A673 (cell line): ENCODE measurements around the gene EDNRA. TPM values are rescaled to one million over a fixed set of nuclear protein-coding genes. Genes with fewer than 3 reads are reported as not detected.

Experiments used
- BruUV-seq: library from RNA; stranded (reverse); fragments of 400-500 nt; replicated peaks from 2 replicates; lab custom pipeline; 2021; lab: Mats Ljungman, UMichigan
- CTCF ChIA-PET: fragments of 300-600 bp; sonication (Branson Sonifier 250); formaldehyde crosslinking; loops from one replicate; lab custom pipeline; 2022; ENCODE audit warnings: antibody characterized with exemption; lab: Charles Lee
- POLR2A ChIA-PET: fragments of 300-600 bp; sonication (Branson Sonifier 250); formaldehyde crosslinking; loops from one replicate; lab custom pipeline; 2022; ENCODE audit warnings: antibody characterized with exemption; ENCODE audit not compliant: low non-redundant PET; lab: Charles Lee
- DNase-seq: peaks from one replicate; pipeline ENCODE4 v3.0.0-alpha.2; 2015; ENCODE audit warnings: low spot score
- H3K27ac ChIP-seq: fragments of 200-600 bp; sonication (generic); 2 replicates; pipeline ENCODE4 v1.5.1; 2016; ENCODE audit warnings: mixed run types, low read depth, mild to moderate bottlenecking, mixed read lengths, antibody characterized with exemption, low read length; ENCODE audit not compliant: poor library complexity, severe bottlenecking
- H3K27me3 ChIP-seq: fragments of 200-600 bp; sonication (generic); replicated peaks from 2 replicates; pipeline ENCODE4 v1.6.1; 2017; ENCODE audit warnings: mixed run types, low read depth, mild to moderate bottlenecking, mixed read lengths, antibody characterized with exemption, low read length; ENCODE audit not compliant: insufficient read depth, poor library complexity
- H3K36me3 ChIP-seq: fragments of 200-600 bp; sonication (generic); 2 replicates; pipeline ENCODE4 v1.6.1; 2016; ENCODE audit warnings: mixed run types, mild to moderate bottlenecking, mixed read lengths, antibody characterized with exemption, low read length; ENCODE audit not compliant: insufficient read depth, poor library complexity, severe bottlenecking
- H3K4me1 ChIP-seq: fragments of 200-600 bp; sonication (generic); 2 replicates; pipeline ENCODE4 v1.6.1; 2017; ENCODE audit warnings: mixed run types, mild to moderate bottlenecking, mixed read lengths, antibody characterized with exemption, low read length; ENCODE audit not compliant: insufficient read depth, poor library complexity, severe bottlenecking
- H3K4me3 ChIP-seq: fragments of 200-600 bp; sonication (generic); 2 replicates; pipeline ENCODE4 v1.5.1; 2016; ENCODE audit warnings: low read depth, mixed run types, mild to moderate bottlenecking, mixed read lengths, low read length; ENCODE audit not compliant: poor library complexity, severe bottlenecking
- H3K9me3 ChIP-seq: fragments of 200-600 bp; sonication (generic); 2 replicates; pipeline ENCODE4 v1.6.1; 2016; ENCODE audit warnings: mixed run types, low read depth, mild to moderate bottlenecking, mixed read lengths, antibody characterized with exemption, low read length; ENCODE audit not compliant: poor library complexity, severe bottlenecking
- EZH2 ChIP-seq: fragments of 200-600 bp; sonication (generic); IDR thresholded peaks from 2 replicates; pipeline ENCODE4 v1.6.1; 2017; ENCODE audit warnings: borderline replicate concordance, low read depth, mild to moderate bottlenecking, mixed read lengths, antibody characterized with exemption, low read length; ENCODE audit not compliant: poor library complexity, severe bottlenecking
- intact Hi-C: fragments of 100-400 bp; cut with micrococcal nuclease; formaldehyde crosslinking; loops from one replicate; pipeline ENCODE4 v1.10.0; 2022; ENCODE audit not compliant: unreplicated experiment
- total RNA-seq: library from RNA; stranded (reverse); gene quantifications from 2 replicates; pipeline ENCODE4 v1.2.3, GENCODE V29; 2021
- TF ChIP-seq, protein P1 (sequence below): fragments of 300-800, 200-600 bp; sonication (generic); conservative IDR thresholded peaks from 2 replicates; pipeline ENCODE4 v1.5.1; 2017; ENCODE audit warnings: low read depth, mild to moderate bottlenecking, antibody characterized with exemption, low read length, moderate library complexity, mixed read lengths

Gene EDNRA
- total RNA-seq, 1 experiment from 2014 or later = 23.9 TPM

DNA sequence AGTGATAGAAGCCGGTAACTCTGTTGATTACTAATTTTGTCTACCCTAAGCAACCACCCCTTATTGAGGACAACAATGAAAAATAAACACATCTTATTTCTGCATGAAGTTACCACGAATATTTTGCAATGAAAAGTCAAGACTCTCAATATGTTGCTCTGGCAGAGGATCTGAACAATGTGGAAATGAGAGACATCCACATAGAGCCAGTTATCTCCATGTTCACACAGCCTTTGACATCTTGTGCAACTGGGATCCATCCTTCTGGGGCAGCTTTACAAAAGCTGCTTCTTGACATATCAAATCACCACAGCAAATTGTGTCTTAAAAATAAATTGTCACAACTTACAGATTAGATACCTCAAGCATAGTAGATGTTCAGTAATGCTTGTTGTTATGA, 10.2 kb downstream of the EDNRA start:
- no peak overlapping the region for H3K4me3 ChIP-seq
- H3K4me1 ChIP-seq = peaks cover 24% of the 10 kb centered on the region
- no peak for DNase-seq
- H3K9me3 ChIP-seq = no peaks in the 10 kb centered on the region
- no peak overlapping the region for H3K27ac ChIP-seq
- POLR2A ChIA-PET = no interaction called here
- TF ChIP-seq EZH2 = no peak
- TF ChIP-seq, protein P1, sequence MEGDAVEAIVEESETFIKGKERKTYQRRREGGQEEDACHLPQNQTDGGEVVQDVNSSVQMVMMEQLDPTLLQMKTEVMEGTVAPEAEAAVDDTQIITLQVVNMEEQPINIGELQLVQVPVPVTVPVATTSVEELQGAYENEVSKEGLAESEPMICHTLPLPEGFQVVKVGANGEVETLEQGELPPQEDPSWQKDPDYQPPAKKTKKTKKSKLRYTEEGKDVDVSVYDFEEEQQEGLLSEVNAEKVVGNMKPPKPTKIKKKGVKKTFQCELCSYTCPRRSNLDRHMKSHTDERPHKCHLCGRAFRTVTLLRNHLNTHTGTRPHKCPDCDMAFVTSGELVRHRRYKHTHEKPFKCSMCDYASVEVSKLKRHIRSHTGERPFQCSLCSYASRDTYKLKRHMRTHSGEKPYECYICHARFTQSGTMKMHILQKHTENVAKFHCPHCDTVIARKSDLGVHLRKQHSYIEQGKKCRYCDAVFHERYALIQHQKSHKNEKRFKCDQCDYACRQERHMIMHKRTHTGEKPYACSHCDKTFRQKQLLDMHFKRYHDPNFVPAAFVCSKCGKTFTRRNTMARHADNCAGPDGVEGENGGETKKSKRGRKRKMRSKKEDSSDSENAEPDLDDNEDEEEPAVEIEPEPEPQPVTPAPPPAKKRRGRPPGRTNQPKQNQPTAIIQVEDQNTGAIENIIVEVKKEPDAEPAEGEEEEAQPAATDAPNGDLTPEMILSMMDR = no peak
- no TSS peak for BruUV-seq
- CTCF ChIA-PET = no interaction called here
- H3K27me3 ChIP-seq = no peaks in the 10 kb centered on the region
- no peaks in the 10 kb centered on the region for H3K36me3 ChIP-seq
- intact Hi-C loops = no loop called here

DNA sequence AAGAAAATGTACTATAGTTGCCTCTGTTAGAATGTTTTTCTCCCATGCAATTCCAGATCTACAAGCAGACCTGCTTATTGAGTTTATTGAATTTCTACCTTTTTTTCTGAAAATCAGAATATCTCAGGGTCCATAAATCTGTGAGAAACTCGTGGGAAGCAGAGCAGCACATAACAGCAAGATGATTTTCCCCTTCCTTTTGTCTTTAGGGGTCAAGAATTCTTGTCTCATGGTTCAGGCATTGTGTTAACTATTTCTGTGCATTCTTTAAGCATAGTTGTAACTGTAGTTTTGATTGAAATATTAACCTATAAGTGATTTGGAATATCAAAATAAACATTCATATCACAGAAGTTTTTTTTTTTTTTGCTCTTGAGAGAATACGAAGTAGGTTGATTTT, 11.4 kb downstream of the EDNRA start:
- peak overlapping the region; percentile 20 for H3K4me3 ChIP-seq
- intact Hi-C loops = no loop called here
- POLR2A ChIA-PET = no interaction called here
- H3K27me3 ChIP-seq = no peaks in the 10 kb centered on the region
- no peaks in the 10 kb centered on the region for H3K9me3 ChIP-seq
- TF ChIP-seq, protein P1 = no peak
- no peak for TF ChIP-seq EZH2
- BruUV-seq = no TSS peak
- DNase-seq = no peak
- peaks cover 24% of the 10 kb centered on the region for H3K4me1 ChIP-seq
- H3K27ac ChIP-seq = peak overlapping the region; percentile 27
- H3K36me3 ChIP-seq = no peaks in the 10 kb centered on the region
- CTCF ChIA-PET = no interaction called here

DNA sequence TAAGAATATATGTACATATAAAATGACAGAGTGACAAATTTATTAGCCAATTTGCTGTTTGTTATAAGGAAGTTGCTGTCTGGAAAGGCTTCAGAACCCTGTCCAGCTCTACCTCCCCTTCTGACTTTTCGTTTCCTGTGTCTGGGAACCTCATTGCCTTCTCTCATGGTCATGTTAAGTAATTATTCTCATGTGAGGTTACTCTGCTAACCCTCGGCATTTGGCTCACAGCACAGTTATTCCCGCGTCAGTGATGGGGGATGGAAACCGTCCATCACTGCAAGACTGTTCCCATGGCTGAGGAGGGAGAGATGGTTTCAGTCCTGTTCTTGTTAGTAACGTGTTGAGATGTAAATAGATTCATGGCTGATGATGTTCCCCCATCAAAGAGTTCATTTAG, 11.9 kb downstream of the EDNRA start:
- BruUV-seq = no TSS peak
- intact Hi-C loops = no loop called here
- DNase-seq = peak; percentile 59
- peaks cover 22% of the 10 kb centered on the region for H3K4me1 ChIP-seq
- CTCF ChIA-PET = no interaction called here
- no peaks in the 10 kb centered on the region for H3K27me3 ChIP-seq
- H3K36me3 ChIP-seq = no peaks in the 10 kb centered on the region
- no peak for TF ChIP-seq EZH2
- TF ChIP-seq, protein P1 = no peak
- peak overlapping the region; percentile 20 for H3K4me3 ChIP-seq
- H3K27ac ChIP-seq = peak overlapping the region; percentile 27
- no peaks in the 10 kb centered on the region for H3K9me3 ChIP-seq
- POLR2A ChIA-PET = no interaction called here
